ENCODE measurements around the gene CLK4. TPM values are rescaled to one million over a fixed set of nuclear protein-coding genes. Genes with fewer than 3 reads are reported as not detected.
A peak's percentile ranks its signal among the peaks of the same experiment; 100 is the strongest.

The CLK4 gene
- 10 to 100 TPM; 34.3 to 38.0 TPM for total RNA-seq

DNA sequence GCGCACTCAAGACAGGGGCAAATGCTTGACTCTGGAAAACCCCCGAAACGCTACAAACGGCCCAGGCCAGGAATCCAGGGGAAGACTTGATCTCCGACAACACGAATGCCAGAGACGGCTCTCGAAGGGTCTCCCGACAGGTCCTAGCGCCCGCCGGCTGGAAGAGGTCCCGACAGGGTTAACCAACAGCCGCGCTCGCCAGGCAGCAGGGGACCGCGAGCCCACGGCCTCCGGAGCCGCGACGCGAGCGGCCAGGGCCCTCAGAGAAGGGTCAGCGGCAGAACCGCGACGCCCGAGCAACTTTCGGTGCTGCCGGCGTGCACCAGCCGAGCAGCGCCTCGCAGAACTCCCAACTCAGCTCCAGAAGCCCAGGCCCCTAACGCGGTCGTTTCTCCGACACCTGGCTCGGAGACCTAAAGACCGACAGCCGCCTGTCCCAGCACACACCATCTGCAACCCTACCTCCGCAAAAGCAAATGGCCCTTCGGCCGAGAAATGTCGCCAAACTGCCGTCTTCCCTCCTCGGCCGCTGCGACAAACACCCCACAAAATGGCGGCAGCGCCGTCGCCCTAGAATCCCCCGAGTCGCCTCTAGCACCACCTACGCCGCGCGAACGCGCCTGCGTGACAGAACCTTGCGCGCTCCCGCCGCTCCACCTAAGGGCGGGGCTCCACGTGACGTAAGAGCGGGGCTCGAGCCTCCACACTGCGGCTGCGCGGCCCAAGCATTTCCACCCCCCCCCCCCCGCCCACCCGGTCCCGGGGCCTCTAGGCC, at the start of gene CLK4:
CLK4 (minus strand) TSS at position 567 of the 775 bp plus-strand sequence. CDS start 3,634 bp downstream, outside the sequence.
- peak within 1 kb of the TSS; percentile 100 for H3K27ac Mint-ChIP-seq
- H3K4me3 Mint-ChIP-seq = peak within 1 kb of the TSS; percentile 94
- H3K36me3 Mint-ChIP-seq (ENCODE audit: low read depth) = peaks cover 25% of the 10 kb centered on the region
- ChIA-PET POLR2A (no interaction called here), CTCF (interaction anchor here (1.0 to 1.4 kb wide), 2 partner anchors 13 to 21 kb away, joined by 3 read pairs; no protein-coding TSS in a partner anchor)
- peaks cover 3% of the 10 kb centered on the region for H3K9me3 Mint-ChIP-seq
- peak; percentile 96 for DNase-seq
- peaks cover 14% of the 10 kb centered on the region for H3K27me3 Mint-ChIP-seq
- peaks cover 29% of the 10 kb centered on the region for H3K4me1 Mint-ChIP-seq

- Mint-ChIP-seq H3K9me3 (peaks cover 3% of the 10 kb centered on the region), H3K36me3 (ENCODE audit: low read depth) (no peaks in the 10 kb centered on the region), H3K4me3 (no peak overlapping the region), H3K4me1 (no peaks in the 10 kb centered on the region), H3K27ac (no peak overlapping the region), H3K27me3 (no peaks in the 10 kb centered on the region)
- POLR2A ChIA-PET = no interaction called here
- DNase-seq = no peak
- CTCF ChIA-PET = no interaction called here
These were observed 49.1 kb upstream of the CLK4 start for GRCh38 chr5:178675922-178676321.

DNA sequence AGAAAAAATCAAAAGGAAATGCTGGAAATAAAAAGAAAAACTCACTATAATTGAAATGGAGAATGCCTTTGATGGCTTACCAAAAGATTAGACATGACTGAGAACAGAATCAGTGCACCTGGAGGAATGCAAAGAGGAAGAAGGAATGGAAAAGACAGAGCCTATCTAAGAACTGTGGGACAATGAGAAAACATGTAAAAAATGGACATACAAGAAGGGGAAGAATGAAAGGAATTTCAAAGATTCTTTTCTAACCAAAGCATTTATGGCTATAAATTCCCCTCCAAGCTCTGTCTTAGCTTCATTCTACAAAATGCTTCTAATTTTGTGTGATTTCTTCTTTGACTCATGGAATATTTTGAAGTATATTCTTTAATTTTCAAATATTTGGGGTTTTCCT, 47.5 kb upstream of the CLK4 start:
- no peaks in the 10 kb centered on the region for H3K36me3 Mint-ChIP-seq (ENCODE audit: low read depth)
- no peak overlapping the region for H3K27ac Mint-ChIP-seq
- CTCF ChIA-PET = no interaction called here
- DNase-seq = no peak
- POLR2A ChIA-PET = no interaction called here
- H3K27me3 Mint-ChIP-seq = no peaks in the 10 kb centered on the region
- no peaks in the 10 kb centered on the region for H3K4me1 Mint-ChIP-seq
- no peaks in the 10 kb centered on the region for H3K9me3 Mint-ChIP-seq
- H3K4me3 Mint-ChIP-seq = no peak overlapping the region

DNA sequence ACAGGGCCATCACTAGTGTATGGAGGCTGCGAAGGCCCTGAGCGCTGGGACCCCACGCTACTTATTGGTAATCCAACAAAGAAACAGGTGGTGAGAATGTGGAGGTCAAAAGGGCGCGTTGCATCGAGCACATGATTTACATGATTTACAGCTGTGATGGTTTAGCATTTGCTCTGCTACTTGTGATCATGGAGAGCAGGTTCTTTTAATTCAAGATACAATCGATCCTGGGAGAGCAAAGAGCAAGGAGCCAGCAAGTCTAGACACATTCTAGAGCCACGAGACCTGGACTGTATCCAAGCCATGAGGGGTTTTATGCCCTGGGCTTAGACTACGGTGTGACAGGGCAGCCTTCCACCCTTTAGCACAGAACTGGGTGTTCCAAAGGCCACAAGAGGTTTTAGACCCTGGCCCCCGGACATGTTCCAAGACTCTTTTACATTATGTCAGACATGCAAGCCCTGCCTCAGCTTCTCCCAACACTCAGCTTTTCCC, 47.0 kb upstream of the CLK4 start:
- Mint-ChIP-seq H3K9me3 (no peaks in the 10 kb centered on the region), H3K4me3 (no peak overlapping the region), H3K27ac (no peak overlapping the region), H3K36me3 (ENCODE audit: low read depth) (no peaks in the 10 kb centered on the region), H3K4me1 (no peaks in the 10 kb centered on the region), H3K27me3 (no peaks in the 10 kb centered on the region)
- CTCF ChIA-PET = no interaction called here
- DNase-seq = no peak
- POLR2A ChIA-PET = no interaction called here

DNA sequence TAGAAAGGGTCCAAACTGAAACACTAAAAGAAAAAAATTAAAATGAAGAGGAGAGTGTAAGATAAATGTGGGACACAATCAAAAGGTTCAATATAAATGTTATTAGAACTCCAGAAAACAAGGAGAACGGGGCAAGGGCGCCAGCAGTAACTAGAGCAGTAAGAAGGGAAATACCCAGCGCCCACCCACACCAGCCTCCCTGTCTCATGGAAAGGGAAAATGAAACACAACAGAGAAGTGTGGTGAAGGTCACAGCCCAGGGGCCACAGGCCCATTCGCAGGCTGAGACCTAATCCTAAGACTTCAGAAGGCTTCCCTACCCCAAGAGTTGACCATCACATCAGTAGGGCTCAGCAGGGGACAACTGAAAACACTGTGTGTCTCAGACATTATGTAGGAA, 45.8 kb upstream of the CLK4 start:
- CTCF ChIA-PET = no interaction called here
- no peak overlapping the region for H3K27ac Mint-ChIP-seq
- H3K36me3 Mint-ChIP-seq (ENCODE audit: low read depth) = no peaks in the 10 kb centered on the region
- H3K9me3 Mint-ChIP-seq = no peaks in the 10 kb centered on the region
- no peak overlapping the region for H3K4me3 Mint-ChIP-seq
- no peak for DNase-seq
- POLR2A ChIA-PET = no interaction called here
- H3K4me1 Mint-ChIP-seq = no peaks in the 10 kb centered on the region
- no peaks in the 10 kb centered on the region for H3K27me3 Mint-ChIP-seq

DNA sequence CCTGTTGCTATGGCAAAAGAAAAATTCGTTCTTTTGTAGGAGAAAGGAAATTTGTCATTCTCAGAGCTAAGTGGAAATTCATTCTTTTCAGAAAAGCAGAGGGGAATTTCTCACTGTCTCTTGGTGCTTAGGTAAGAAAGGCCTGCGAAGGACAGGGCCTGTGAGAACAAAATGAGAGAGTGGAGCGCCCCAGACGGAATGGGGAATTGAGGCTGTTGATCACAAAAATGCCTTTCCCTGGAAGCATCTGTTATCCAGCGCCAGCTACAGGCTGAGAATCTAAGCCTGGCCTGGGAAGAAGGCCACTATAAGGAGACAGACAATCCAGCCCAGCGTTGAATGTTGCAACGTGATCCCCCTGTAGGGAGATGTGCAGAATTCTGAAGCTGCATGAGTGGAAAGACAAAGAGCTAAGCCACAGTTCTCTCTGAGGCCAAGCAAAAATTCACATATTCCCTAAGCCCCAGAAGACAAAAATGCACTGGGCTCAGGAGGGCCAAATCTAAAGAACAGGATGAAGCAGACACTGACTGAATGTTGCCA, 44.8 kb upstream of the CLK4 start:
- Mint-ChIP-seq H3K27me3 (no peaks in the 10 kb centered on the region), H3K36me3 (ENCODE audit: low read depth) (no peaks in the 10 kb centered on the region), H3K27ac (no peak overlapping the region), H3K4me3 (no peak overlapping the region), H3K4me1 (no peaks in the 10 kb centered on the region), H3K9me3 (no peaks in the 10 kb centered on the region)
- no peak for DNase-seq
- ChIA-PET POLR2A (no interaction called here), CTCF (no interaction called here)

GRCh38 chr5:178670351-178670885, 43.6 kb upstream of the CLK4 start:
- ChIA-PET POLR2A (no interaction called here), CTCF (no interaction called here)
- H3K27me3 Mint-ChIP-seq = no peaks in the 10 kb centered on the region
- no peak overlapping the region for H3K27ac Mint-ChIP-seq
- no peak for DNase-seq
- H3K4me1 Mint-ChIP-seq = no peaks in the 10 kb centered on the region
- H3K4me3 Mint-ChIP-seq = no peak overlapping the region
- no peaks in the 10 kb centered on the region for H3K36me3 Mint-ChIP-seq (ENCODE audit: low read depth)
- no peaks in the 10 kb centered on the region for H3K9me3 Mint-ChIP-seq

DNA sequence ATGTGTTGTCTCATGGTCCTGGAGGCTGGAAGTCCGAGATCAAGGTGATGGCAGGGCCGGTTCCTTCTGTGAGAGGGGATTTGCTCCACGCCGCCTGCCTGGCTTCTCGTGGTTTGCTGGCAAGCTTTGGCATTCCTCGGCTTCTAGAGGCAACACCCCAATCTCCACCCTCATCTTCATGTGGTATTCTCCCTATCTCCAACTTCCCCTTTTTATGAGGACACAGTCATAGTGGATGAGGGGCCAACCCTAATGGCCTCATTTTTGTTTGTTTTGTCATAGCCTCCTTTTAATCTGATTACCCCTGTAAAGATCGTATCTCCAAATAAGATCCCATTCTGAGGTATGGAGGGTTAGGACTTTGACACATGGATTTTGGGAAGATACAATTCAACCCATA, 41.7 kb upstream of the CLK4 start:
- CTCF ChIA-PET = no interaction called here
- H3K27ac Mint-ChIP-seq = no peak overlapping the region
- no peaks in the 10 kb centered on the region for H3K36me3 Mint-ChIP-seq (ENCODE audit: low read depth)
- no peaks in the 10 kb centered on the region for H3K4me1 Mint-ChIP-seq
- no peak overlapping the region for H3K4me3 Mint-ChIP-seq
- no peaks in the 10 kb centered on the region for H3K27me3 Mint-ChIP-seq
- no peak for DNase-seq
- POLR2A ChIA-PET = no interaction called here
- H3K9me3 Mint-ChIP-seq = peaks cover 4% of the 10 kb centered on the region

DNA sequence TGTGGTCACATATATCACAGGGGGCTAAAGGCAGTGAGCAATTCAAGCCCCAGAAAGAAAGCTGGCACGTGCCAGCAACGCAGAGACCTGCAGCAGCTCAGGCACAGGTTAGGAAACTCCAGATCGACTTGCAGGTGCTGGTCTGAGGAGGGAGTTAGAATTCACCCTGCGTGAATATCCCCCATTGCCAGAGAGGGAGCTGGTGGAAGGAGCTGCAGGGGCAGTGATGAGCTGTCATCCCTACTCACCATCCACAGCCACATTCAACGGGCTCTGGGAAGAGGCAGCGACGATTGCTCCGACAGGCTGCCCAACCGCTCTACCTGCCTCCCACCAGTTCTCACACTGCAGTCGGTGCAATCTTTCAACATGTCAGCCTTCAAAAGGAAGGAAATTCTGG, 40.8 kb upstream of the CLK4 start:
- Mint-ChIP-seq H3K4me3 (no peak overlapping the region), H3K36me3 (ENCODE audit: low read depth) (no peaks in the 10 kb centered on the region), H3K27ac (no peak overlapping the region), H3K4me1 (no peaks in the 10 kb centered on the region), H3K27me3 (no peaks in the 10 kb centered on the region), H3K9me3 (peaks cover 4% of the 10 kb centered on the region)
- POLR2A ChIA-PET = no interaction called here
- no peak for DNase-seq
- CTCF ChIA-PET = no interaction called here

DNA sequence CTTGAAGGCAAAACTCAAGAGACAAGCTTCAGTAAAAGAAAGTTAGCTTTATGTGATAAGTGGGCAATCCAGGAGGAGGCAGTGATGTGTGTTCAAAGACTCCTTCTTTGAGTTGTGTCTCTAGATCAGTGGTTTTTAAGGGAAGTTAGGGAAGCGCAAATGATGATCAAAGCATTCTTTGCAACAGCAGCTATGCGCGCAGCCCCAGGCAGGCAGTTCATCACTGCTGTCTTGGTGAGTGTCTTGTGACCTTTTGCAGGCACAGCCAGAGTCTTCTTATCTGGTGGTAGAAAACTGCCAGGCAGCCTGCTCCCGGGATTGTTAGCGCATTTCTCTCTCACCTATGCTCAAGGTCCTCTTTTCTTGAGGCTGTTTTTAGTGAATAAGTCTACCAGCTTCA, 40.3 kb upstream of the CLK4 start:
- no peak for DNase-seq
- POLR2A ChIA-PET = no interaction called here
- Mint-ChIP-seq H3K4me3 (no peak overlapping the region), H3K4me1 (no peaks in the 10 kb centered on the region), H3K27ac (no peak overlapping the region), H3K36me3 (ENCODE audit: low read depth) (no peaks in the 10 kb centered on the region), H3K9me3 (peaks cover 4% of the 10 kb centered on the region), H3K27me3 (no peaks in the 10 kb centered on the region)
- CTCF ChIA-PET = no interaction called here

GRCh38 chr5:178664141-178664540, 37.3 kb upstream of the CLK4 start:
- CTCF ChIA-PET = no interaction called here
- Mint-ChIP-seq H3K9me3 (peaks cover 7% of the 10 kb centered on the region), H3K4me1 (no peaks in the 10 kb centered on the region), H3K27me3 (no peaks in the 10 kb centered on the region), H3K4me3 (no peak overlapping the region), H3K36me3 (ENCODE audit: low read depth) (no peaks in the 10 kb centered on the region), H3K27ac (no peak overlapping the region)
- DNase-seq = no peak
- POLR2A ChIA-PET = no interaction called here

DNA sequence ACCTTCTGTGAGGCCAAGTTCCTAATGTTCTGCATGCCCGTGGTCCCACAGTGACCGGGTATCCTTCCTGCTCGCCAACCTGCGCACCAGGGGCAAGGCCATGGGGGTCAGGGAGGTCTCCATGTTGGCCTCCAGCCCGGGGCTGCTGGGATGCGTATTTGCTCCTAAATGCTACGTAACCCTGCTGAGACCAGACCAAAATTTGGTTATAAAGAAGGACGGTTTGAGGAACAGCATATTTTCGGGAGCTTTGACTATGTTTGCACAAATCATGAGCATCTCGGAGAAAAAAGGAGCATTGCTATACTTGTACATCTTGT, 35.7 kb upstream of the CLK4 start:
- POLR2A ChIA-PET = no interaction called here
- peaks cover 7% of the 10 kb centered on the region for H3K9me3 Mint-ChIP-seq
- H3K36me3 Mint-ChIP-seq (ENCODE audit: low read depth) = no peaks in the 10 kb centered on the region
- H3K27me3 Mint-ChIP-seq = no peaks in the 10 kb centered on the region
- H3K4me3 Mint-ChIP-seq = no peak overlapping the region
- CTCF ChIA-PET = no interaction called here
- no peak for DNase-seq
- no peaks in the 10 kb centered on the region for H3K4me1 Mint-ChIP-seq
- no peak overlapping the region for H3K27ac Mint-ChIP-seq

DNA sequence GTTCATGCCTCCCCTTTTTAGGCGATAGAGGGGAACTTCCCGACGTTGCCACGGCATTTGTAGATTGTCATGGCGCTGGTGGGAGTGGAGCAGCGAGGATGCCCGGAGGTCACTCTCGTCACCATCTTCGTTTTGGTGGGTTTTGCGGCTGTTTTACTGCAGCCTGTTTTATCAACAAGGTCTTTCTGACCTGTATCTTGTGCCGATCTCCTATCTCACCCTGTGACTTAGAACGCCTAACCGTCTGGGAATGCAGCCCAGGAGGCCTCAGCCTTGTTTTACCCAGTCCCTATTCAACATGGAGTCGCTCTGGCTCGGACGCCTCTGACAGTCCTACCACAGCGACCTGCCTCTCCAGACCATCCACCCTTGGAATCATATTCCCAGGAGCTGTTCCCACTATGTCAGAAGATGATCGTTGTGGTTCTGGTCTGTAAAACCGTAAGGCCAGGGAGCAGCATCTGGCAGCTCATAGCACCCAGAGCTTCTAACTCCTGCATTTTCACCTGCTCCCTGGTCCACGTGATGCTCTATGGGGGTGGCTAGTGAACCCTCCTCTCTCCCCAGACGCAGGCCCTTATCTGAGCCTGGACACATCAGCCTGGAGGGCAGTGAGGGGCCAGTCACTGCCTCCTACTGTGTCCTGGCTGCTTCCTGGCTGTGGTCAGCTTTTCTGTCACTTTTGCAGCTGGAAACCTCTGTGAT, 35.1 kb upstream of the CLK4 start:
- no peak overlapping the region for H3K27ac Mint-ChIP-seq
- peaks cover 7% of the 10 kb centered on the region for H3K9me3 Mint-ChIP-seq
- ChIA-PET POLR2A (no interaction called here), CTCF (no interaction called here)
- no peaks in the 10 kb centered on the region for H3K36me3 Mint-ChIP-seq (ENCODE audit: low read depth)
- no peak for DNase-seq
- H3K4me1 Mint-ChIP-seq = no peaks in the 10 kb centered on the region
- H3K27me3 Mint-ChIP-seq = no peaks in the 10 kb centered on the region
- no peak overlapping the region for H3K4me3 Mint-ChIP-seq

All from activated CD4-positive, alpha-beta T cell treated with anti-CD3 and anti-CD28 coated beads, Interleukin-2, amount 10 ng/mL, durations not matched to agents 7 days and 5 days (primary cell).